ENCODE data around the gene NUDC.
"Not testable (repeated sequence)": the region's sequence is repeated elsewhere in the genome, so short reads cannot be mapped to it uniquely, and the experiment has no call there.

Gene NUDC

DNA sequence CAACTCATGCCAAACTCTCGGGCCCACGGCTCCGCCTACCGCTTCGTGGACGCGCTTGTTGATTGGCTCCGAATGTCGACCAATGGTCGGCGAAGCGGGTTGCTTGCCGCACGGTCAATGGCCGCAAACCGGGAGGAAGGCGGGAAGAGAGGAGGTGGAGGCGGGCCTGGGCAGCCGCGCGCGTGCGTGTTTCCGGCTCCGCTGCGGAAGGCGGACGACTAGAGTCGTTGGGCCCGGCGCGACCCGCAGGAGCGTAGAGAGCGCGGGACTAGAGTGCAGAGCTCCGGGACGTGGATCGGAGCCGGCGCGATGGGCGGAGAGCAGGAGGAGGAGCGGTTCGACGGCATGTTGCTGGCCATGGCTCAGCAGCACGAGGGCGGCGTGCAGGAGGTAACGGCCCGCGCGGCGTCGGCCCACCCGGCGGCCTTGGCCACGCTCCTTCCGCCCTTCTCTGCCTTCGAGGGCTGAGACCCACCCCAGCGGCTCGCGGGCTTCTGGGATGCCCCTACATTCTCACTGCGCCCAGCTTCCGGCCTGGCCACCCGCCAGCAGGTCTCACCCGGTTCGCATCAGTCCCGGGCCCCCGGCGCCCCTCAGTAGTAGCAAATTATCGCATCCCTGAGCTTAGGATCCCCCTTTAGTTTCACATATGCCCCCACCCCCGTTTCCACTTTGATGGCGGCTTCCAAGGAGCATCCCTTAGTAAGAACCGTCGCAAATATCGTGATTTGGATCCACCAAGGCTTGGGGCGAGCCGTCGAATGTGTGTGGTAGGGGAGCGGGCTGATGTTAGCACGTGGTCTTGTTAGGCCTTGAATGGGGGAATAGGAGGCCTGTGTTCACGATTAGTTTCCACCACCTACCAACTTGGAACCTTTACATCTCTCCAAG, at the start of gene NUDC:
Gene NUDC (plus strand): TSS at position 204 of the 891 bp plus-strand sequence. CDS start 106 bp downstream, at position 310.
- DNase-seq: peak; percentile 83 to 99 (median 97)

DNA sequence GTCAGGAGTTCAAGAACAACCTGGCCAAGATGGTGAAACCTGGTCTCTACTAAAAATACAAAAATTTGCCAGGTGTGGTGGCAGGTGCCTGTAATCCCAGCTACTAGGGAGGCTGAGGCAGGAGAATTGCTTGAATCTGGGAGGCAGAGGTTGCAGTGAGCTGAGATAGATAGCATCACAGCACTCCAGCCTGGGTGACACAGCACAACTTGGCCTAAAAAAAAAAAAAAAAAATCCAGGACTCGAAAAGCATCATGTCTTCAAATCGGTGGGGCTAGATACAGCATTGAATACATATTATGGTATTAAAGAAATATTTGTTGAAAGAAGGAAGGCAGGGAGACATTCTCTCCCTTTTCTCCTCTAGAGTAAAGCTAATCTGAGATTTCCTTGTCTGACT, 48.4 kb upstream of the NUDC start:
- DNase-seq: not testable (repeated sequence)

DNA sequence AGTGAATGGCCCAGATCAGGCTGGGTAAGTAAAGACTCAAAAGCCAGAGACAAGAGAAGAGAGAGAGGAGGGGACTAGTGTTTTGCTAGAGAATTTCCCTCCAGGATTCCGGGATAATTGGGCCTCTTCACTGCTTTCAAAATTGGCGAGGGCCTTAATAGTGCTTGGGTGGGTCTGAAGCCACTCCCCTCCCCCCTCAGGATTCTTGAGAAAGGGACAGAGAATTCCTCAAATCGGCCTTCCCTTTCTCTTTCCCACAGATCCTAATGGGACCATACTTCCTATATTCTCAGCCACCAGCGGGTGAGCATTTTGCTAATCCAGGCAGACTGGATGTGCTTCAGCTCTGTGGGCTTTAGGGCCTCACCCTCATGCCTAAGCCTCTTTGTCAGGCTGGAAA, 46.6 kb upstream of the NUDC start:
- DNase-seq: no peak

DNA sequence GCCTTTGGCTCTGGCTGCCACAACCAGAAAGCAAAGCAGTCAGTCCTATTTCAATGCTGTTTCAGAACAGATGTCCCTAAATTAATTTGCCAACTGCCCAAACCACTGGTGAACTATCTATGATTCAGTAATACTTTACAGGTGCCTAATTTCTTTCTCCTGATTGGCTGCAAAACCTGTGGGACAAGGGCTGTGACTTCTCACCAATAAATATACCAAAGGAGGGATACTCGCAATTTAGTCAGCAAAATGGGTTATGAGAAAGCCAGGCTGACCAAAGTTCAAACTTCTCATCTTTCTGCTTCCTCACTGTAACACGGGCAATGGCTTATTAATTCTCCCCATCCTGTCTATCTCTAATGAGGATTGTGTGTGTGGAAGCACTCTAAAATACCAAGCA, 44.2 kb upstream of the NUDC start:
- DNase-seq: no peak

DNA sequence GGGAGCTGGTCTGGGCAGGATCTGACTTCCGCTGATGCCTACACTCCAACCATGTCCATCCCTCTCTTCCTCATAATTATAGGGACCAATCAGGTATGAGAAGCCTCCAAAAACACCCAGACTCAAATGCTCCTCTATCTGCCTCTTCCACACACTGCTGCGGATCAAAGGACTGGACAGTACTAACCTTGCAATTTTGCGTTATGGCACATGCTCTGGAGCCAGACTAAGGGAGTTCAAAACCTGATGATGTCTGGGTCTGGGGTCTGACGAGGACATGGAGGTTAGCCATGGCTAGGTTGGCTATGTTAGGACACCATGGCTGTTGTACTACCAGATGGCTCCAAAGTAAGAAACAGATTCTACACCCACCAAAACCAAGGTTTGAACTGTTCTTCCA, 41.8 kb upstream of the NUDC start:
- no peak for DNase-seq

DNA sequence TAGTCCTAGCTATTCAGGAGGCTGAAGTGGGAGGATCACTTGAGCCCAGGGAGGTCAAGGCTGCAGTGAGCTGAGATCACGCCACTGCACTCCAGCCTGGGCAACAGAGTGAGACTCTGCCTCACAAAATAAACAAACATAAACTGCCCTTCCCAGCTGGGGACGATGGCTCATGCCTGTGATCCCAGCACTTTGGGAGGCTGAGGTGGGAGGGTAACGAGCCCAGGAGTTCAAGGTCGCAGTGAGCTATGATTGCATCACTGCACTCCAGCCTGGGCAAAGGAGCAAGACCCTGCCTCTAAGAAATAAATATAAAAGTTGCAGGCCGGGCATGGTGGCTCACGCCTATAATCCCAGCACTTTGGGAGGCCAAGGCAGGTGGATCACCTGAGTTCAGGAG, 39.9 kb upstream of the NUDC start:
- DNase-seq: not testable (repeated sequence)

DNA sequence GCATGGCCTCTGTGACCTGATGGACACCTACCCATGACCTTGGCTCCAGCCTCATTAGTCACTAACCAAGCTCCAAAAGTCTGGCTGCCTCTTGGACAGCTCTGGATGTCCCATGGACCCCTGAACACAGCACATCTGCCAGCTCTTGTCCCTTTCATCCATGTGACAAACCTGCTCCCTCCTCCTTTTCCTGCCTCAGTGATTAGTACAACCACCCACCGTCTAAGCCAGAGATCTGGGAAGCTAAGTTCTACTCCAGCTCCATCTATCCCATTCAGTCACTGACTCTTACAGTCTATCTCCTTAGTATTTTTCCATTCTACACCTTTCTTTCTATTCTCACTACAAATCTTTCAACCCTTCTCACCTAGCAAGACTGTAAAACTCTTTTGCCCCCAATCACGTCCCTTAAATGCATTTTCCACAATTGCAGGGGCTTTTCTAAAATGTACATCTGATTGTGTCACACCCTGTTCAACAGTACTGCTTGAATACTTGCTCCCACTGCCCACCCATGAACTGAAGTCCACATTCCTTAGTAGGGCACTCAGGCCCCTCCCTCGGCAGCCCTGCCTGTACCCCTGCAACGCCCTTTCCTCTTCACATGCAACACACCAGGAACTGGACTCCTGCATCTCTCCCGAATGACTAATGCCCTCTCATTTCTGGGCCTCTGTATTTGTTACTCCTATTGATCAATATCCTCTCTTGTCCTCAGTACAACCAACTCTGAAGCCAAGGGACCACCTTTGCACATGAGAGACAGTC, 38.7 kb upstream of the NUDC start:
- no peak for DNase-seq

DNA sequence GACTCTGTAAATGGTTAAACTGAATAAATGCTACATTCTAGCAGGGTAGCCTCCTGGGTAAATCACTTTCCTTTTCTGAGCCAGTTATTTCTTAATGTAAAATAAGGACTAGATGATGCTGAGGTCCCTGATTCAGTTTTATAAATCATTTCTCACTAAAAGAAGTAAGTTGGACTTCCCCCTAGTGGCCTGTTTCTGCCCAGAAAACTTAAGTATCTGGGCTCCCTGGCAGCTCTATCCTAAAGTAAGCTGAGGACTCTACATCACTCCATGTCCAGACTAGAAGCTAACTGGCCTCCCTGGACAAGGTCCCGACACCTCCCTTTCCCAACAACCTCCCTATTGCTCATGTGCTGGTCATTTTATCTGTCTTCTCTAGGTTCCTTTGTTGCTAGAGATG, 34.4 kb upstream of the NUDC start:
- peak in 1 of 56 donors; percentile 11 for DNase-seq

DNA sequence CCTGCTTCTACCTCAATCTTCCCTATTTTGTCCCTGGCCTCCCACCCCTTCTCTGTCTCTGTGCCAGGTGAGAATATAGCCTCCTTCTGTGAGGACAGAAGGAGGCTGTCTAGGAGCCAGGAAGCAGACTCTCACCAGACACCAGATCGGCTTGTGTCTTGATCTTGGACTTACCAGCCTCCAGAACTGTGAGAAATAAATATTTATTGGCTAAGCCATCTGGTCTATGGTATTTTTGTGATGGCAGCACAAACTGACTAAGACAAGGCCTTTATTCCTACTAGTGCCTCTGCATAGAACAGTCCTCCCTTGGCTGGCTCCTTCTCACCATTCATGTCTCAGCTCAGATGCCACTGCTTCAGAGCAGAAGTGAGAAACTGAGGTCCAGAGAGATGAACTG, 33.3 kb upstream of the NUDC start:
- DNase-seq: no peak

DNA sequence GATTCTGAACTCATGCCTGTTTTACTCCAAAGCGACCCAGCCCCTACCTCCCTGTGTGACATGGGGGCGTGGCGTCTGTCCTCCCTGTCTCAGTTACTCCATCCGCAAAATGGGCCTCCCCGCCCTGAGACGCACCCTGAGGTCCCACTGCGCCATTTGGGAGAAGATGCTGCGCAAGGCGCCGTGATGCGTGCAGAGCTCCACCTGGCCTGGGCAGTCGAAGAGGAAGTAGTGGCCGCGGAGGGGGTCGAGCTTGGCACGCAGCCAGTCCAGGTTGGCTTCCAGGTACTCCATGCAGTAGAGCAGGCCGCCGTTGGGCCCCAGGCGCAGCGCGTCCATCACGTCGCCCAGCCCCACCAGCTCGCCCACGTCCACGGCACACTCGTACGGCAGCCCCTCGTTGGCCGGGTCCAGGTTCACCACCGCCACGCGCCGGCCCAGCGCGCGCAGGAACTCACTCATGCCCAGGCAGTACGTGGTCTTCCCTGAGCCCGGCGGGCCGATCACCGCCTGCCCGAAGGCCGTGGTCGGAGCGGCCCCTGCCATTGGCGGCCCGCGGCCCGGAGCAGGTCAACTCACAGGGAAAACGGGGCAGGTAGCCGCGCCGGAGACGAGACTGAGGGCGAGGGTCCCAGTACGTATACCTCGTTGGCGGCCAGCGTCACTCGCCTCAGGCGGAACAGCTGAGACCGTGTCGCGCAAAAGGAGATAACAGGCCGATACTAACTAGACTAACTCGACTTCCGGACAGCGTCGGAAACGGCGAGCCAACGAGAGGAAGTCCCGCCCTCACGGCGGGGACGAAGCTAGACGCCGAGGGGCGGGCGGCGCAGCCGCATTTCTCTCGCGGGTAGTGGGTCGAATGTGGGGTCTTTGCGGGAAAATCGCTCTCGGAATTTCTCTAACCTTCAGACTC, 31.7 kb upstream of the NUDC start, which contains the start of gene GPN2:
Gene GPN2 (minus strand): TSS at position 733 of the 916 bp plus-strand sequence. CDS start 187 bp downstream, at position 546.
- peak in 54 of 56 donors; percentile 25 to 89 (median 64) for DNase-seq

DNA sequence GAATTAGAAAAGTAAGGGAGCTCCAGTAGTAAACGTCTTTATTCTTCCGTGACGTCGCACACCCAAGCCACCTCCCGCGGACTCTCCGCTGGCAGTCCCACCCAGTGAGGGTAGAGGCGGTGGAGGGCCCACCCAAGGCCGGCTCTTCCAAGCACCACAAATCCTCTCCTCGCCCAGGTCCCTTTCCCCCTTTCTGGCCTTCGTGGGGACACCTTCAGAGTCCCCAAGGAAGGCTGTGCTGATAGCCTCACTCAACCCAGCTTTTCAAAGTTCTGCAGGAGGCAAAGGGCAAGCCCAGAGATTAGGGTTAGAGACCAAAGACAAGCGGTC, 31.1 kb upstream of the NUDC start:
- peak in 2 of 56 donors; percentile 60 to 65 for DNase-seq

DNA sequence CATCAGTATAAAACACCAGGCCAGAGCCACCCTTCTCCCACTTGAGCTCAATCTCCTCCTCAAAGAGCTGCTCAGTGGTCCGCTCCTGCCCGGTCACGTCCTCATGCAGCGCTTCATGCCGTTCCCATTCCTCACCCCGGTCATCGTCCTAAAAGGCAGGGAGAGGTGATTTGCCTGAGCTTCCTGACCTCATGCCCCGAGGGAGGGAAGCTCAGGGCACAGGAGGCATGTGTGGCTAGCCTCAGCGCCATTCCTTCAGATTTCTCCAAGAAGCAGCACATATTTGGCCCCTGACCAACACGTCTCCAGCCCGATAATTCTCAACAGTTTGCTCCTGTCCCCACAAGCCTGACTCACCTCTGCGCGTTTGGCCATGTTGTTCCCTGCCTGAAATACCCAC, 27.3 kb upstream of the NUDC start:
- DNase-seq: no peak

DNA sequence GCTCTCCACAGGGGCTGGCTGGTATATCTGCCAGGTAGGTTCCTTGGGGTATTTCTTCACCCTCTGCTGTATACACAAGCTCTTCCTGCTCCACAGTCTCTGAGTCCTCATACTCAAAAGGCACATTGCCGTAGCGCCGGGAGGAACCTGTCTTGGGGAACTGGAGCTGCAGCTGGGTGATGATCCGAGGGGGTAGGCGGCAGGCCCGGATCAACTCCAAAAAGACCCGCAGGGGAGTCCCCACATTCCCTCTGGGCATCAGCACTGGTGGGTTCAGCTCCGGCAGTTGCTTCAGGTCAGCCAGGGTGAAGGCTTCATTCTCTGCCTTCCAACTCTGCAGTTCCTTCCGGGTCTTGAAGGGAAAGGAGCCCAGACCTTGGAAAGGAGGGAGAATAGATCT, 24.2 kb upstream of the NUDC start:
- DNase-seq: no peak

DNA sequence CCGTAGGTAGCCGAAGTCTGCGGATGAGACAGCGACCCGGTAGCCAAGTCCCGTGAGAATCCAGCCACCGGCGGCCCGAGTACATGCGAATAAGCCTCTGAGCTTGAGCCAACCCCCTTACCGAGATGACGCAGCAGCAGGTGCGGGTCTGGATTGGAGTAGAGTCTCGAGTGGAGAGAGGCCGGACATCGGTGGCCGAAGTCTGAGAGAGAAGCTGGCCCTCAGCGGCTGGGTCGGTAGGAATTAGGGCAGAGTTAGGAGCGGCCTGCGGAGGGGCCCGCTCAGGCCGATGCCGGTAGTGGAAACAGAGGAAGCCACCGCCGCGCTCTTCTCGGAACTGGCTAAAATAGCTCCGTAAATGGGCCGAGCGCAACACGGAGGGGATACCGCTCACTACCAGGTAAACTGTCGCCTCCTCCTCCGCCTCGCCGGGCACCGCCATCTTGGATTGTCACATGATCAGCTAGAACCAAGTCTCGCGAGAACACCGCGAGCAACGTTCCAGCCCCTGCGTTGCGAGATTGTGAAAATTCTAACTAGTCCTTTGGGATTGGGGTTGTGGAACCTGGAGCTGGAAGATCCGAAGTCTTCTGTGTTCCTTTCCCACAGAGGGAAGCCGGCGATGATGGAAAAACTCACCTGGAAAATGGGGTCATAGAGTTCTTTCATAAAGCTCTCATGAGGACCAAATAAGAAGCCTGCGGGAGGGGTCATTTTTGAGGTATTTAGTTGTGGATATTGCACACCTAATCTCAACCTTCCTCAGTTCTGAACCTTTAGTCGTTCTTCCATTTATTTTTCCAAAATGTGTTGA, 21.3 kb upstream of the NUDC start, which contains the start of gene GPATCH3:
Gene GPATCH3 (minus strand): TSS at position 467 of the 814 bp plus-strand sequence. CDS start 25 bp downstream, at position 442.
- DNase-seq: peak in 55 of 56 donors; percentile 15 to 89 (median 75)

DNA sequence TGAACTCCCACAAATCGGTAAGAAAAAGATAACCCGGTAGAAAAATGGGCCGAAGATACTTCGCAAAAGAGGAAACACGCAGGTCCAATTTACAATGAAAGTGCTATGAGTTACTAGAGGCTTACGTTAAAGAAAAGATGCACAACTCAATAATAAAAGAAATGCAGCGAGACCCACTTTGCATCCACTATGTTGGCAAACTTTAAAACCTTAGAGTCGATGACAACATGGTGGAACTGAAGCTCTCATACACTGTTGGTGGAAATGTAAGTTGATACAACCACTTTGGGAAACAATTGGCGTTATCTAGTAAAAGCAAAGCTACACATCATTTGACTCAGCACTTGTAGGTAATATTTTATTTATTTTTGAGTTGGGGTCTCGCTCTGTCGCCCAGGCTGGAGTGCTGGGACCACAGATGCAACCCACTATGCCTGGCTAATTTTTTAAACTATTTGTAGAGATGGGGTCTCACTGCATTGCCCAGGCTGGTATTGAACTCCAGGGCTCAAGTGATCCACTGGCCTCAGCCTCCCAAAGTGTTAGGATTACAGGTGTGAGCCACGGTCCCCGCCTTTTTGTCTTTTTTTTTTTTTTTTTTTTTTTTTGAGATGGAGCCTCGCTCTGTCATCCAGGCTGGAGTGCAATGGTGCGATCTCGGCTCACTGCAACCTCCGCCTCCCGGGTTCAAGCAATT, 20.6 kb upstream of the NUDC start:
- no peak for DNase-seq

DNA sequence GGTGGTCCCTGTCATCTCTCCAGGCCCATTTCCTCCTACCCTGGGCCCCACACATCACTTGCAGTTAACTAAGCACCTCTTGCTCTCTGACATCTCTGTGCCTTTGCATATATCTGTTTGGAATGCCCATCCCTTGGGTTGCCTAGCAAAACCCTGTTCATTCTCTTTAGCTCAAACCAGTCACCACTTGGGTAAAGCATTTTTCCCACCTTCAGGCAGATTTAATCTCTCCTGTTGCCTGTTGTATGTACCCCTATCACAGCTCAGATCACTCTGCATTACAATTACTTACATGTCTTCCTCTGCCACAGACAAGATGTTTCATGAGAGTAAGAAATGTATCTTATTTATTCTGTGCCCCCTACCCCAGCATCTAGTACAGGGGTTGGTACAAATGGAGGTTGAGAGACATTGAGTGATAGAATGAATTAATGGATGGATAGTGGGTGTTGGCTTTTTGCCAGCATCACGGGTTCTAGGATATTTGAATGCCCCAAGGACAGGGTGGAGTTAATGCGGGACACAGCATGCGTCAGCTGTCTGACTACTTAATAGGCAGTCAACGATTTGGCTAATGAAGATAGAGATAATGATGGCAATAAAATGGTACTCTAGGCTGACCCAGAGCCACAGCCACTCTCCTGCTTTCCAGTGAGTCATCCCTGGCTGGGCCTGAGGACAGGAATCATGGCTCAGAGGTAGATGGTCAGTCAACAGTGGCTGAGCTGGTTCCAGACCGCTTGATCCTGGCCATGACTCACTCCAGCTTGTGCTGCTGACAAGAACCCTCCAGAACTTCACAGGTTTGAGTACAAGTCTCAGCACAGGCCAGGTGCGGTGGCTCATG, 14.2 kb upstream of the NUDC start:
- no peak for DNase-seq

DNA sequence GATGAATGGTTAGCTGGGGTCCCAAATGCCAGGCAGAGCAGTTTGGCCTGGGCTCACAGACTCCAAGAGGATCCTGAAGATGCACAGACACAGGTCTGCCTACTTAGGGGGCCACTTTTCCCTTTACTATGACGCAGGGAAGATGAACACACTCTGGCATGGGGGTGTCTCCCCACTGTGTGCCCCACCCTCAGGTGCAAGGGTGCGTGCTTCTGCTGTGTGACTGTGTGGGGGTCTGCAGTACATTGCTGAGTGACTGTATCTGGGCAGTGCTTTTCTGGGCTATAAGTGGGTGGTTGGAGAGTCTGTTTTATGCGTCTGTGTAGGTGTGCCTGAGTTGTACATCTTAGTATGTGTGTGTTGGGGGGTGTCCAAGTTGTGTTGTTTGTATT, 11.6 kb upstream of the NUDC start:
- peak in 10 of 56 donors; percentile 2 to 44 (median 12) for DNase-seq

DNA sequence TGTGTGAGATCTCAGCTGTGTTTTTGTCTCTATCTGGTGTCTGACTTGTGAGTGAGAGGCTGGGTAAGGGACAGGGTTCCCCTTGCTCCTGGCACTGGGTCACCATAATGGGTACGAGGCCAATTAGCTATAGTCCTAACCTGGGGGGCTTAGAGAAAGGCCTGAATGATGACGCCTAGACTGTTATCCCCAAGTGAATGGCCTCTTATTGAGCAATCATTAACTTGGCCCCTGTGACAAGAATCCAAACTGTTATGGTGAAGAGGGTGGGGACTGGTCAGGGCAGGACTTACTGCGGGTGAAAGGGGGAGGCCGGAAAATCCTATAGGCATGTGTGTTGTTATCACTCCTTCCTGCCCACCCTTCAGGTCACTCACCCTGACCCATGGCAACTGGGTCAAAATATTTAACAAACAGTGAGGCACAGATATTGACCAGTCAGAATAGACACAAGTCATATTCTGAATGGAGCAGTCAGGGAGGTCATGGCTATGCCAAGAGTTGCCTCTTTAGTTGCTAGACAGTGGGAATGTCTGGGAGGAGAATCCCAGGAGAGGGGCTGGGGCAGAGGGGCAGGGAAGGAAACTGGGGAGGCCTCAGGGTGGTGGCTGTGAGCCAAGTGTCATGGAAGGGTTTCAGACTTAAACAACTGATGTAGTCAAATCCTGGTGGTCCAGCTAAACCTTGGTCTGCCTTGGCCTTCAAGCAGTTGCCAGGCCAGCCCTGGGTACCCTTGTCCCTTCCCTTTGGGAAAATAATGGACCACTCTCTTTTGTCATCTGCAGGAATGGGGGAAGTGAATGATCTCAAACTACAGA, 11.0 kb upstream of the NUDC start:
- DNase-seq: no peak
